Kasumi-1 (cell line): ENCODE results near the gene ALG11.
"Not testable (repeated sequence)": the region's sequence is repeated elsewhere in the genome, so short reads cannot be mapped to it uniquely, and the experiment has no call there.

Experiments
- DNase-seq, 2 experiments: peaks; one replicate each; lab custom pipeline; 2025; lab: John Stamatoyannopoulos, UW

Gene ALG11

GRCh38 chr13:52029569-52029968, 17.4 kb downstream of the ALG11 start:
- DNase-seq = no peak

GRCh38 chr13:52030401-52030800, 18.2 kb downstream of the ALG11 start:
- DNase-seq = not testable (repeated sequence)

GRCh38 chr13:52033039-52033438, 20.8 kb downstream of the ALG11 start:
- no peak for DNase-seq

- DNase-seq = no peak
Measured at GRCh38 chr13:52034616-52035226, 22.5 kb downstream of the ALG11 start.

GRCh38 chr13:52036037-52036436, 23.8 kb downstream of the ALG11 start:
- DNase-seq = no peak

- no peak for DNase-seq
Measured at GRCh38 chr13:52043675-52044074, 31.5 kb downstream of the ALG11 start.

GRCh38 chr13:52047463-52047862, 35.3 kb downstream of the ALG11 start:
- no peak for DNase-seq

- no peak for DNase-seq
Measured at GRCh38 chr13:52048516-52048915, 36.3 kb downstream of the ALG11 start.

DNA sequence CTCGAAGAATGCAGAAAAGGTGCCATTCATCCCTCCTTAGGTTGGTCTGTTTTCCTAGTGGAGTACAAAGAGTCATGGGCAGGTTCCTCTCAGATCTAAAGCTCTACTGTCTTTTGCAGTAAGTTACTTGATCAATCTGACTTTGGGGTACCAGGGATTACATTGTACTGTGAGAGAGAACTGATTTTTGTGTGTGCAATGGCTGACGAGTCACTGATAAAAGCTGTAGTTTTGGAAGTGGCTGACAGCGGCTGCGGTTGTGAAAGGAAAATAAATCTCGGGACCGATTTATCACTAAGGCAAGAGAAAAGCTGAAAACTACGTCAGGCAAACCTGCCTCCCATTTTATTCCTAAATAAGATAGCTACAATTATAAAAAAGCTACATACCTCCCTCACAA, 39.2 kb downstream of the ALG11 start:
- DNase-seq = no peak

DNA sequence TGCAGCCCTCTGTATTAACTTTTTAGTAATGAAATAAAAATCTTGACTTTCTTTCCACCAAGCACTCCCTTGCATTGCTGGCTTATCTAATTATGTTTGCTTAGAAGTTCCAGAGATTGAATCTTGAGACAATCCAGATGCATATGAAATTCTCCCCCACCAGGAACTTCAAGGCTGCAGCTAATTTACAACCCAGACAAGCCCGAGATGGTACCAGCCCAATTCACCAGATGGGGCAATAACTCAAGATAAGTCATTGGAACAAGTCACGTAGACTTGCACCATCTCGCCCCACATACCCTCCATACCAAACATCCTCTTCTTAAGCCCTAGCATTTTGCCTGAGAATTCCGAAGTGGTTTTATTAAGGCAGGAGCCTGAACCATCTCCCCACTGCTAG, 41.3 kb downstream of the ALG11 start:
- no peak for DNase-seq

- DNase-seq = not testable (repeated sequence)
Measured at GRCh38 chr13:52061064-52061463, 48.9 kb downstream of the ALG11 start.

DNA sequence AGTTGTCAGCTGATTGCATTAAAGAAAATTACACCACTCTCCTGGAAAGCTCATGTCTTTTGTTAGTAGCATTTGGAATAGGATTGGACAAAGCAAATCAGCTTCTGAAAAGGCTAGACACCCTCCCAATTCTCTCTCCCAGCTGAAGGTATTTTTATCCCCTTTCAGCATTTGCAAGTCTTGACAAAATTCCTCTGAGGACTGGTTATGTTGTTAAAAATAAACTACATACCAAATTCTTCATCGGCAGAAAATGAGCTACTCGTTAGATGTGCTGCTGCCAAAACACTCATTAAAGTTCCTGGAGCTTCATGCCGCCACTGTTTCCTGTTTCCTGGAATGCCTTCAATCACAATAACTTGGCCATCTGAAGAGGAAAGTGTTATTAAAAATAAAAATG, 49.4 kb downstream of the ALG11 start:
- no peak for DNase-seq

- peak in 1 of 2 experiments; percentile 29 for DNase-seq
Measured at GRCh38 chr13:52067237-52067636, 55.0 kb downstream of the ALG11 start.

GRCh38 chr13:52070929-52071523, 58.8 kb downstream of the ALG11 start:
- DNase-seq = no peak
